ENCODE results near the gene PHF2. TPM values are rescaled to one million over a fixed set of nuclear protein-coding genes. Genes with fewer than 3 reads are reported as not detected.
A peak's percentile ranks its signal among the peaks of the same experiment; 100 is the strongest.

The PHF2 gene
- total and polyA plus RNA-seq, 4 experiments from 2014 or later = 0.48 to 41.2 (median 21.0) TPM

DNA sequence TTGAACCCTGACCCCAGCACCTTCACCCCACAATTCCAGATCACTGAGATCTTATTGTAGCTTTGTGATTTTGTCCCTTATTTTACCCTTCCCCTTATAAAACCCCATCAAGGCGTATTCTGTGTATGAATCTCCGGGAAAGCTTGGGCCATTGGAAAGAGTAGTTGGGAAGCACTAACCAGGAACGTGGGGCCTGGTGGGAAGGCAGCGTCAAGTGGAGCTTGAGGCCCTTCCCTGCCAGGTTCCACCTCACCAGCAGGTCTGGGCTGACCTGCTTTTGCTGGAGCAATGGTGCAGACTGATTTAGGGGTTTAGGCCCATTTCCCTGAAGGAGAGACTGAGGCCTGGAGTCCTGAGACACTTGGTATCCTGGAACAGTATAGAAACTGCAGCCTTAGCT is 9.3 kb downstream of the PHF2 start:
- ChIA-PET CTCF (ENCODE audit: partially characterized antibody) (interaction anchor here (0.6 to 1.1 kb wide), 2 partner anchors 20 to 586 kb away, joined by 4 to 5 read pairs; no protein-coding TSS in a partner anchor), POLR2A (ENCODE audit: partially characterized antibody) (interaction anchor here (0.5 kb wide), 1 partner anchor 541 kb away, joined by 5 read pairs; no protein-coding TSS in a partner anchor)
- H3K4me3 ChIP-seq (ENCODE audit: low read length in 2 of 2) = no peak overlapping the region
- no peak for DNase-seq
- H3K36me3 Mint-ChIP-seq = peaks cover 10 to 16% of the 10 kb centered on the region in 2 donors
- H3K27ac ChIP-seq (ENCODE audit: low read depth, low read length) = no peak overlapping the region
- no peaks in the 10 kb centered on the region for H3K36me3 ChIP-seq (ENCODE audit: insufficient read depth, low read length)
- H3K4me1 ChIP-seq (ENCODE audit: insufficient read depth, low read length) = peaks cover 6% of the 10 kb centered on the region
- no peak overlapping the region for H3K4me3 Mint-ChIP-seq
- intact Hi-C loops (cut with micrococcal nuclease) = no loop called here
- no peaks in the 10 kb centered on the region for H3K9me3 ChIP-seq (ENCODE audit: control insufficient read depth in 1 of 2, low read length in 2 of 2)
- H3K27ac Mint-ChIP-seq = no peak overlapping the region
- H3K9me3 Mint-ChIP-seq = peaks cover 0 to 4% (median 0%) of the 10 kb centered on the region in 8 donors
- no peaks in the 10 kb centered on the region for H3K27me3 Mint-ChIP-seq
- H3K4me1 Mint-ChIP-seq = peaks cover 36 to 92% (median 66%) of the 10 kb centered on the region in 4 donors
- H3K27me3 ChIP-seq (ENCODE audit: insufficient read depth, low read length) = no peaks in the 10 kb centered on the region

DNA sequence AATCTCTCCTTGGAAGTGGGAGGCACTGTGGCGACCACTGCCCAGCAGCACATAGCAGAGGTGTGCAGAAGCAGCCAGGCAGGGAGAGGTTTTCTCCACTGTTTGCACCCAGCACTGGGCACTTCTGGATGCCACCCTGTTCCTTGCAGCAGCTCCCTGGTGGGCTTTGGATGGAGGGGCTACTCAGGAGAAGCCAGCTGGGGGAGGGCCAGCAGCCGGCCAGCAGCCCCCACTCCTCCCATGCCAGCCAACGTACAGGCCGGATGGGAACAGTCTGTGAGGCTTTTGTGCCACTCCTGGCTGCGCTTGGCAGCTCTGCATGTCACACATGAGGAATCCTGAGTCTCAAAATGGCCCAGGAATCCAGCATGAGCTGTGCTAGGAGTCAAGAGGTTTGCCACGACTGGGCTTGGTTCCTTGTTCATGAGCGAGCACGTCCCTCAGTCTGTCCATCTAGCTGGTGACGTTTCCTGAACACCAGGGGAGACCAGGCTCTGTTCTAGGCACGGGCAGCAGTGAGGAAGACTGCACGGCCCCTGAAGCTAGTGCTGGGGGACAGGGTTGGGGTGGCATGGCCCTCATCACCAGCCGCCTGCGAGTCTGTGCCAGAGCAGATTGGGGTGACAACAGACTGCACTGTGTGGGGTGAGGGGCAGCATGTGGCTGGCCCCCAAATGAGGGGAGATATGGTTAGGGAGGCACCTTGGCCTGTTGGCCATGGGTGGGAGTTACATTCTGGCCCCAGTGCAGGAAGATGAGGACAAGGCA is 10.1 kb downstream of the PHF2 start:
- intact Hi-C loops (cut with micrococcal nuclease) = no loop called here
- H3K4me1 ChIP-seq (ENCODE audit: insufficient read depth, low read length) = peaks cover 6% of the 10 kb centered on the region
- ChIA-PET CTCF (ENCODE audit: partially characterized antibody) (interaction anchor here (1.1 kb wide), 1 partner anchor 20 kb away, joined by 5 read pairs; no protein-coding TSS in a partner anchor), POLR2A (ENCODE audit: partially characterized antibody) (interaction anchor here (0.6 kb wide), 1 partner anchor 20 kb away, joined by 3 read pairs; no protein-coding TSS in a partner anchor)
- Mint-ChIP-seq H3K4me1 (peaks cover 36 to 90% (median 64%) of the 10 kb centered on the region in 4 donors), H3K9me3 (peaks cover 0 to 4% (median 0%) of the 10 kb centered on the region in 8 donors), H3K27ac (peak overlapping the region in 4 of 7 donors; percentile 44 to 73 (median 52)), H3K4me3 (peak overlapping the region in 1 of 8 donors; percentile 20), H3K27me3 (no peaks in the 10 kb centered on the region), H3K36me3 (peaks cover 10 to 16% of the 10 kb centered on the region in 2 donors)
- no peak overlapping the region for H3K4me3 ChIP-seq (ENCODE audit: low read length in 2 of 2)
- H3K9me3 ChIP-seq (ENCODE audit: control insufficient read depth in 1 of 2, low read length in 2 of 2) = no peaks in the 10 kb centered on the region
- H3K27ac ChIP-seq (ENCODE audit: low read depth, low read length) = no peak overlapping the region
- DNase-seq = no peak
- no peaks in the 10 kb centered on the region for H3K27me3 ChIP-seq (ENCODE audit: insufficient read depth, low read length)
- no peaks in the 10 kb centered on the region for H3K36me3 ChIP-seq (ENCODE audit: insufficient read depth, low read length)

DNA sequence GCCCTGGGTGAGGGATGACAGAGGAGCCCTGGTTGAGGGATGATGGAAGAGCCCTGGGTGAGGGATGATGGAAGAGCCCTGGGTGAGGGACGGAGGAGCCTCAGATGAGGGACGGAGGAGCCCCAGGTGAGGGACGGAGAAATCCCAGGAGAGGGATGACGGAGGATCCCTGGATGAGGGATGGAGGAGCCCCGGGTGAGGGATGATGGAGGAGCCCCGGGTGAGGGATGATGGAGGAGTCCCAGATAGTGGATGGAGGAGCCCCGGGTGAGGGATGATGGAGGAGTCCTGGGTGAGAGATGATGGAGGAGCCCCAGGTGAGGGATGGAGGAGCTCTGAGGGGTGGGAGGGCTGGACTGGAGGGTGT is 10.9 kb downstream of the PHF2 start:
- Mint-ChIP-seq H3K27ac (peak overlapping the region in 4 of 7 donors; percentile 7 to 55 (median 36)), H3K4me1 (peaks cover 36 to 91% (median 64%) of the 10 kb centered on the region in 4 donors), H3K27me3 (no peaks in the 10 kb centered on the region), H3K4me3 (peak overlapping the region in 1 of 8 donors; percentile 7), H3K36me3 (peaks cover 10 to 16% of the 10 kb centered on the region in 2 donors), H3K9me3 (peaks cover 0 to 4% (median 0%) of the 10 kb centered on the region in 8 donors)
- no peak for DNase-seq
- Histone ChIP-seq H3K36me3 (ENCODE audit: insufficient read depth, low read length) (no peaks in the 10 kb centered on the region), H3K4me3 (ENCODE audit: low read length in 2 of 2) (no peak overlapping the region), H3K27ac (ENCODE audit: low read depth, low read length) (no peak overlapping the region), H3K27me3 (ENCODE audit: insufficient read depth, low read length) (no peaks in the 10 kb centered on the region), H3K9me3 (ENCODE audit: control insufficient read depth in 1 of 2, low read length in 2 of 2) (no peaks in the 10 kb centered on the region), H3K4me1 (ENCODE audit: insufficient read depth, low read length) (peaks cover 11% of the 10 kb centered on the region)
- intact Hi-C loops (cut with micrococcal nuclease) = no loop called here
- ChIA-PET CTCF (ENCODE audit: partially characterized antibody) (no interaction called here), POLR2A (ENCODE audit: partially characterized antibody) (interaction anchor here (0.6 kb wide), 1 partner anchor 21 kb away, joined by 3 read pairs; no protein-coding TSS in a partner anchor)

DNA sequence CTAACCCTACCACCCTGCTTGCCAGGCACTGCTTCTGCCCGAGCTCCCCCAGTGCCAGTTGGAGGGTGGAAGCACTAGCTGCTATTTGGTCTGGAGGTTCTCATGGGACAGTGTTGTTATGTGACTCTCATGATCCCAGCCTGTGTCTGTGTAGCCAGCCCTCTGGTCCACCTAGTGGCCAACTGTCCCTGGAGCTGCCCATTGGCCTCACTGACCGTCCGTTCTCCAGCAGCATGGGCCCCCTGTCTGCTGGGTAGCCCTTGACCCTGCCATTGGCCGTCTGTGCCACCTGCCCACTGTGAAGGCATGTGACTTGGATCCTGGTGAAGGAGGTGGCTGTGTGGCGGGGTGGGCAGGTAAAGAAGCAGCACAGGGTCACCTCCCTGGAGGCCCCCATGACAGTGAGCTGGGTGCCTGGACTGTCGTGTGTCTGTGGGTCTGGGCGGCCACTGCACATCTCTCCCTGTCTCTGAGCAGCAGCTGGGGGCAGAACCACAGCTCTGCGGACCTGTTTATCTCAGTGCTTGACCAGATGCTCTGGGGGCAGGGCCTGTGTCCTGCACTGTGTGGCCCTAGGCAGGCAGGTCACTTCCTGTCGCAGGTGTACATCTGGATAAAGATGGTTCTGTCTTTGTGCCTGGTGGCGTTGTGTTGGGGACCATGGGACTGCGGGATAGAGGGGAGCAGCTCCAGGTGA is 11.4 kb downstream of the PHF2 start:
- Histone ChIP-seq H3K27ac (ENCODE audit: low read depth, low read length) (no peak overlapping the region), H3K4me3 (ENCODE audit: low read length in 2 of 2) (no peak overlapping the region), H3K9me3 (ENCODE audit: control insufficient read depth in 1 of 2, low read length in 2 of 2) (no peaks in the 10 kb centered on the region), H3K27me3 (ENCODE audit: insufficient read depth, low read length) (no peaks in the 10 kb centered on the region), H3K4me1 (ENCODE audit: insufficient read depth, low read length) (peaks cover 12% of the 10 kb centered on the region), H3K36me3 (ENCODE audit: insufficient read depth, low read length) (no peaks in the 10 kb centered on the region)
- H3K9me3 Mint-ChIP-seq = peaks cover 0 to 4% (median 0%) of the 10 kb centered on the region in 8 donors
- no peak for DNase-seq
- H3K36me3 Mint-ChIP-seq = peaks cover 10 to 16% of the 10 kb centered on the region in 2 donors
- POLR2A ChIA-PET (ENCODE audit: partially characterized antibody) = no interaction called here
- CTCF ChIA-PET (ENCODE audit: partially characterized antibody) = no interaction called here
- peaks cover 40 to 90% (median 62%) of the 10 kb centered on the region in 4 donors for H3K4me1 Mint-ChIP-seq
- H3K27me3 Mint-ChIP-seq = no peaks in the 10 kb centered on the region
- intact Hi-C loops (cut with micrococcal nuclease) = no loop called here
- peak overlapping the region in 2 of 8 donors; percentile 7 to 22 for H3K4me3 Mint-ChIP-seq
- peak overlapping the region in 2 of 7 donors; percentile 22 to 85 for H3K27ac Mint-ChIP-seq

GRCh38 chr9:93588641-93589609 is 12.5 kb downstream of the PHF2 start:
- Histone ChIP-seq H3K9me3 (ENCODE audit: control insufficient read depth in 1 of 2, low read length in 2 of 2) (no peaks in the 10 kb centered on the region), H3K36me3 (ENCODE audit: insufficient read depth, low read length) (no peaks in the 10 kb centered on the region), H3K4me1 (ENCODE audit: insufficient read depth, low read length) (peaks cover 12% of the 10 kb centered on the region), H3K27me3 (ENCODE audit: insufficient read depth, low read length) (no peaks in the 10 kb centered on the region), H3K4me3 (ENCODE audit: low read length in 2 of 2) (no peak overlapping the region), H3K27ac (ENCODE audit: low read depth, low read length) (no peak overlapping the region)
- ChIA-PET CTCF (ENCODE audit: partially characterized antibody) (no interaction called here), POLR2A (ENCODE audit: partially characterized antibody) (no interaction called here)
- peaks cover 6 to 11% of the 10 kb centered on the region in 2 donors for H3K36me3 Mint-ChIP-seq
- H3K4me3 Mint-ChIP-seq = no peak overlapping the region
- H3K27me3 Mint-ChIP-seq = no peaks in the 10 kb centered on the region
- DNase-seq = no peak
- H3K4me1 Mint-ChIP-seq = peaks cover 37 to 92% (median 65%) of the 10 kb centered on the region in 4 donors
- H3K27ac Mint-ChIP-seq = peak overlapping the region; percentile 29 to 85 (median 57)
- intact Hi-C loops (cut with micrococcal nuclease) = no loop called here
- H3K9me3 Mint-ChIP-seq = peaks cover 0 to 4% (median 0%) of the 10 kb centered on the region in 8 donors

DNA sequence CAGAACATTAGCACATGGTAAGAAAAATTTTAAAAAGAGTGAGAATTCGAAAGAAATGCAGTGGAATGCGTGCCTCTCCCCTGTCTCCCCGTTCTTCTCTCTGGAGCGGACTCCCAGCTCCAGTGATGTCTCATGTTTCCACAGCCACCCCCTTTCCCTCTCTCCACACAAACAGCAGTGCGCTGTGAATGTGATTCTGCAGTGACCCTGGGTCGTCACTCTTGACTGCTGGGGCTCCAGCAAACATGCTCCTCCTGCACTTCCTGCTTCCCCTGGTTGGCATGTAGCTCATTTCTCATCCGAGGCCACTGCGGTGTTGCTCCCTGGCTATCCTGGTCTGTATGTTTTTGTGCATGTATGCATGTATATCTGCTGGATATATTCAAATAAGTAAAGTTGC is 13.3 kb downstream of the PHF2 start:
- Histone ChIP-seq H3K27me3 (ENCODE audit: insufficient read depth, low read length) (no peaks in the 10 kb centered on the region), H3K9me3 (ENCODE audit: control insufficient read depth in 1 of 2, low read length in 2 of 2) (no peaks in the 10 kb centered on the region), H3K4me1 (ENCODE audit: insufficient read depth, low read length) (peaks cover 12% of the 10 kb centered on the region), H3K36me3 (ENCODE audit: insufficient read depth, low read length) (no peaks in the 10 kb centered on the region), H3K4me3 (ENCODE audit: low read length in 2 of 2) (no peak overlapping the region), H3K27ac (ENCODE audit: low read depth, low read length) (no peak overlapping the region)
- peaks cover 1 to 5% of the 10 kb centered on the region in 2 donors for H3K36me3 Mint-ChIP-seq
- ChIA-PET POLR2A (ENCODE audit: partially characterized antibody) (no interaction called here), CTCF (ENCODE audit: partially characterized antibody) (no interaction called here)
- peak overlapping the region in 1 of 8 donors; percentile 41 for H3K4me3 Mint-ChIP-seq
- no peak for DNase-seq
- peaks cover 34 to 92% (median 62%) of the 10 kb centered on the region in 4 donors for H3K4me1 Mint-ChIP-seq
- H3K9me3 Mint-ChIP-seq = no peaks in the 10 kb centered on the region
- H3K27ac Mint-ChIP-seq = peak overlapping the region in 6 of 7 donors; percentile 35 to 84 (median 42)
- intact Hi-C loops (cut with micrococcal nuclease) = no loop called here
- no peaks in the 10 kb centered on the region for H3K27me3 Mint-ChIP-seq

Data from CD4-positive, alpha-beta memory T cell (primary cell).